OCI-LY7 (cell line): ENCODE results near the gene STPG4.

Source experiments
- EZH2phosphoT487 ChIP-seq: fragments of 200-600 bp; sonication (generic); IDR thresholded peaks from 2 replicates; pipeline ENCODE4 v1.6.1; 2018; ENCODE audit warnings: low read depth, borderline replicate concordance, mild to moderate bottlenecking, mixed run types, antibody characterized with exemption, low read length, moderate library complexity, mixed read lengths
- TF ChIP-seq, protein P1 (sequence below): fragments of 200-600 bp; sonication (generic); conservative IDR thresholded peaks from 2 replicates; pipeline ENCODE4 v1.5.1; 2014; ENCODE audit warnings: mild to moderate bottlenecking, antibody characterized with exemption, low read length, moderate library complexity, mixed read lengths

- TF ChIP-seq EZH2phosphoT487 = no peak
- TF ChIP-seq, protein P1, sequence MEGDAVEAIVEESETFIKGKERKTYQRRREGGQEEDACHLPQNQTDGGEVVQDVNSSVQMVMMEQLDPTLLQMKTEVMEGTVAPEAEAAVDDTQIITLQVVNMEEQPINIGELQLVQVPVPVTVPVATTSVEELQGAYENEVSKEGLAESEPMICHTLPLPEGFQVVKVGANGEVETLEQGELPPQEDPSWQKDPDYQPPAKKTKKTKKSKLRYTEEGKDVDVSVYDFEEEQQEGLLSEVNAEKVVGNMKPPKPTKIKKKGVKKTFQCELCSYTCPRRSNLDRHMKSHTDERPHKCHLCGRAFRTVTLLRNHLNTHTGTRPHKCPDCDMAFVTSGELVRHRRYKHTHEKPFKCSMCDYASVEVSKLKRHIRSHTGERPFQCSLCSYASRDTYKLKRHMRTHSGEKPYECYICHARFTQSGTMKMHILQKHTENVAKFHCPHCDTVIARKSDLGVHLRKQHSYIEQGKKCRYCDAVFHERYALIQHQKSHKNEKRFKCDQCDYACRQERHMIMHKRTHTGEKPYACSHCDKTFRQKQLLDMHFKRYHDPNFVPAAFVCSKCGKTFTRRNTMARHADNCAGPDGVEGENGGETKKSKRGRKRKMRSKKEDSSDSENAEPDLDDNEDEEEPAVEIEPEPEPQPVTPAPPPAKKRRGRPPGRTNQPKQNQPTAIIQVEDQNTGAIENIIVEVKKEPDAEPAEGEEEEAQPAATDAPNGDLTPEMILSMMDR = no peak
These were observed 4.9 kb downstream of the STPG4 start for GRCh38 chr2:47150175-47150574.
